ENCODE measurements around the gene NKX1-1.

DNA sequence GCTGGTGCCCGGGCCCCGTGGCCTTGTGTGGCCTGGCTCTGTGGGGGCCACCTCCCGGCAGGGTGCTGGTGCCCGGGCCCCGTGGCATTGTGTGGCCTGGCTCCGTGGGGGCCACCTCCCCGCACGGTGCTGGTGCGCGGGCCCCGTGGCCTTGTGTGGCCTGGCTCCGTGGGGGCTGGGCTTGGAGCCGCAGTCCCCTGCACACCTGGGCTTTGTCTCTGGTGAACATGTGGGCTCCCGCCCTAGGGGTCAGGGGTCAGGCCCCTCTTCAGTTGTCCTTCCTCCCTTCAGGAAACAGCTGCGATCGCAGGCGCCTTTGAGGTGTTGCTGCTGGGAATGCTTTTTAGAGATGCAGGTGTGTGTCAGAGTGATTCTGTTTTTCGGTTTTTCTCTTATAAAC, 42.0 kb downstream of the NKX1-1 start:
- TF ChIP-seq POLR2A (IDR thresholded peaks at IDR 0.05), result no peak
- no peak for TF ChIP-seq CTCF (IDR thresholded peaks at IDR 0.05)
- no peak for TF ChIP-seq EP300 (IDR thresholded peaks at IDR 0.05)
